Caco-2 (cell line): Measurements from ENCODE around the gene ATP2B3. TPM values are rescaled to one million over a fixed set of nuclear protein-coding genes. Genes with fewer than 3 reads are reported as not detected.

Experiments used
- BruUV-seq: library from RNA; stranded (reverse); fragments of 400-500 nt; replicated peaks from 2 replicates; lab custom pipeline; 2021; lab: Mats Ljungman, UMichigan
- CTCF ChIA-PET: fragments of 300-600 bp; sonication (Branson Sonifier 250); formaldehyde crosslinking; loops from one replicate; lab custom pipeline; 2022; ENCODE audit warnings: antibody characterized with exemption; lab: Charles Lee
- POLR2A ChIA-PET: fragments of 300-600 bp; sonication (Branson Sonifier 250); formaldehyde crosslinking; loops from one replicate; lab custom pipeline; 2022; ENCODE audit warnings: antibody characterized with exemption; lab: Charles Lee
- DNase-seq, 2 experiments: peaks; one replicate each; pipeline versions ENCODE4 v3.0.0 to v3.0.0-alpha.2; 2020 to 2022
- H3K27me3 ChIP-seq: replicated peaks from 2 replicates; pipeline ENCODE4 v1.6.0; 2011; ENCODE audit warnings: low read length; ENCODE audit not compliant: control insufficient read depth, insufficient read depth
- H3K36me3 ChIP-seq: 2 replicates; pipeline ENCODE4 v1.5.1; 2011; ENCODE audit warnings: low read length; ENCODE audit not compliant: control insufficient read depth, insufficient read depth
- H3K4me1 ChIP-seq: fragments of 250-450 bp; sonication (Bioruptor Pico); 2 replicates; pipeline ENCODE4 v1.5.1; 2020; ENCODE audit warnings: mild to moderate bottlenecking
- H3K4me3 ChIP-seq: 2 replicates; pipeline ENCODE4 v1.5.1; 2011; ENCODE audit warnings: low read depth, mild to moderate bottlenecking, control low read depth, low read length
- H3K9me3 ChIP-seq: fragments of 250-450 bp; sonication (Bioruptor Pico); 2 replicates; pipeline ENCODE4 v1.5.1; 2020; ENCODE audit warnings: mild to moderate bottlenecking, moderate library complexity
- H3K27ac Mint-ChIP-seq: one replicate; pipeline ENCODE4 v1.8.0; 2022; ENCODE audit warnings: mixed read lengths; ENCODE audit not compliant: unreplicated experiment
- H3K27me3 Mint-ChIP-seq: one replicate; pipeline ENCODE4 v1.8.0; 2022; ENCODE audit warnings: mixed read lengths; ENCODE audit not compliant: insufficient read depth, unreplicated experiment
- H3K36me3 Mint-ChIP-seq: one replicate; pipeline ENCODE4 v1.8.0; 2022; ENCODE audit warnings: mild to moderate bottlenecking, mixed read lengths; ENCODE audit not compliant: insufficient read depth, unreplicated experiment
- H3K4me1 Mint-ChIP-seq: one replicate; pipeline ENCODE4 v1.8.0; 2022; ENCODE audit warnings: low read depth, mixed read lengths; ENCODE audit not compliant: unreplicated experiment
- H3K4me3 Mint-ChIP-seq: one replicate; pipeline ENCODE4 v1.8.0; 2022; ENCODE audit warnings: mild to moderate bottlenecking, moderate library complexity, mixed read lengths; ENCODE audit not compliant: unreplicated experiment
- H3K9me3 Mint-ChIP-seq: one replicate; pipeline ENCODE4 v1.8.0; 2022; ENCODE audit warnings: mixed read lengths; ENCODE audit not compliant: unreplicated experiment
- intact Hi-C: fragments of 100-400 bp; cut with micrococcal nuclease; formaldehyde crosslinking; loops from one replicate; pipeline ENCODE4 v1.10.0; 2022; ENCODE audit not compliant: unreplicated experiment
- total RNA-seq: library from RNA; stranded (reverse); gene quantifications from 2 replicates; pipeline ENCODE4 v1.2.3, GENCODE V29; 2022
- TF ChIP-seq, protein P1 (sequence below), 2 experiments: fragments of 200-600 bp in 1 of 2; IDR thresholded peaks; 1 replicate in 1 of 2; 2 replicates in 1 of 2; pipeline versions ENCODE4 v1.5.1 to v1.8.0; 2011 to 2022; ENCODE audit warnings: antibody characterized with exemption in 1 of 2, control low read depth in 1 of 2, inconsistent platforms in 1 of 2, low read depth in 1 of 2, low read length in 1 of 2, mild to moderate bottlenecking in 1 of 2, moderate library complexity in 1 of 2; ENCODE audit not compliant: insufficient read depth in 1 of 2, severe bottlenecking in 1 of 2, unreplicated experiment in 1 of 2

ATP2B3 gene
- total RNA-seq, 1 experiment from 2014 or later, result not detected

DNA sequence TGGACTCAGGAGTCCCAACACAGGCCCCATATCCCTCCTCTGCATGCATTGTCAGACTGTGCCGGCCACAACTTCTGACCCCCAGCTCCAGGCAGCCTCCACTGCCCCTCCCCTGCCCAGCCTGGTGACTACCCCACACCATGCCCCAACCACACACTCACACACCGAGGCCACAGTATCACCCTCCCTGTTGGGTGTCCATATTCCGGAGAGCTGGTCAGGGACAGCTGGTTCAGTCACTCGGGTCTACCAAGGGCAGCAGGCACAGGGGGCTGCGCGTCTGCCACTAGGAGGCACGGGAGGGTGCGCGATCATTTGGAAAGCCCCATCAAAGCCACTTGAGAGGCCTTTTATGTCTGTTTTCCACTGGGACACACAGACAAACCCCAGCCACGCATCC, 55.2 kb downstream of the ATP2B3 start:
- DNase-seq, result no peak
- Histone ChIP-seq H3K9me3 (no peaks in the 10 kb centered on the region), H3K4me1 (no peaks in the 10 kb centered on the region), H3K27me3 (no peaks in the 10 kb centered on the region), H3K36me3 (no peaks in the 10 kb centered on the region), H3K4me3 (no peak overlapping the region)
- H3K27ac Mint-ChIP-seq, result no peak overlapping the region
- intact Hi-C loops, result no loop called here
- no peaks in the 10 kb centered on the region for H3K27me3 Mint-ChIP-seq
- no TSS peak for BruUV-seq
- no peaks in the 10 kb centered on the region for H3K4me1 Mint-ChIP-seq
- H3K4me3 Mint-ChIP-seq, result no peak overlapping the region
- no peaks in the 10 kb centered on the region for H3K9me3 Mint-ChIP-seq
- ChIA-PET POLR2A (no interaction called here), CTCF (no interaction called here)
- TF ChIP-seq, protein P1, sequence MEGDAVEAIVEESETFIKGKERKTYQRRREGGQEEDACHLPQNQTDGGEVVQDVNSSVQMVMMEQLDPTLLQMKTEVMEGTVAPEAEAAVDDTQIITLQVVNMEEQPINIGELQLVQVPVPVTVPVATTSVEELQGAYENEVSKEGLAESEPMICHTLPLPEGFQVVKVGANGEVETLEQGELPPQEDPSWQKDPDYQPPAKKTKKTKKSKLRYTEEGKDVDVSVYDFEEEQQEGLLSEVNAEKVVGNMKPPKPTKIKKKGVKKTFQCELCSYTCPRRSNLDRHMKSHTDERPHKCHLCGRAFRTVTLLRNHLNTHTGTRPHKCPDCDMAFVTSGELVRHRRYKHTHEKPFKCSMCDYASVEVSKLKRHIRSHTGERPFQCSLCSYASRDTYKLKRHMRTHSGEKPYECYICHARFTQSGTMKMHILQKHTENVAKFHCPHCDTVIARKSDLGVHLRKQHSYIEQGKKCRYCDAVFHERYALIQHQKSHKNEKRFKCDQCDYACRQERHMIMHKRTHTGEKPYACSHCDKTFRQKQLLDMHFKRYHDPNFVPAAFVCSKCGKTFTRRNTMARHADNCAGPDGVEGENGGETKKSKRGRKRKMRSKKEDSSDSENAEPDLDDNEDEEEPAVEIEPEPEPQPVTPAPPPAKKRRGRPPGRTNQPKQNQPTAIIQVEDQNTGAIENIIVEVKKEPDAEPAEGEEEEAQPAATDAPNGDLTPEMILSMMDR (IDR thresholded peaks at IDR 0.05; ENCODE audit: insufficient read depth in 1 of 2, low read depth in 1 of 2, low read length in 1 of 2, severe bottlenecking in 1 of 2, unreplicated experiment in 1 of 2), result no peak
- H3K36me3 Mint-ChIP-seq, result no peaks in the 10 kb centered on the region

DNA sequence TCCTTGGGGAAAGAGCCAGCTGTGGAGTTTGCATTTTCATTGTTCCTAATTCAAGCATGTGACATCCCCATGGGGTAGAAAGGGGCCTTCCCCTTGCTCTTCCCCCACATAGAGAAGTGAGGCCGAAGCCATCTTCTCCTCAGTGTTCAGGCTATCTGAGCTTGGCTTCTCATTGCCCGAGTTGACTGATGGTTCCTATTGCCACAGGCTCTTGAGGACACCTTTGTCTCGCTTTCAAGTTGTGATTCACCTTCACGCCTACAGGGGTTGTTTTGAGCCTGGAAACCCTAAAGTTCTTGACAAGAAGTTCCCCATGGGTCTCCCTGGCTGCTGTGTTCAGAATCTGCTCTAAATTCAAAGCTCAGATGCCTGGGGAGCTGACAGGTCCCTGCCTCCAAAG, 56.5 kb downstream of the ATP2B3 start:
- H3K27ac Mint-ChIP-seq, result no peak overlapping the region
- CTCF ChIA-PET, result no interaction called here
- Histone ChIP-seq H3K4me1 (no peaks in the 10 kb centered on the region), H3K36me3 (no peaks in the 10 kb centered on the region), H3K9me3 (no peaks in the 10 kb centered on the region), H3K4me3 (no peak overlapping the region), H3K27me3 (no peaks in the 10 kb centered on the region)
- no TSS peak for BruUV-seq
- DNase-seq, result no peak
- POLR2A ChIA-PET, result interaction anchor here (0.6 kb wide), 1 partner anchor 11 kb away, joined by 3 read pairs; no protein-coding TSS in a partner anchor
- H3K36me3 Mint-ChIP-seq, result peaks cover 5% of the 10 kb centered on the region
- no peak overlapping the region for H3K4me3 Mint-ChIP-seq
- TF ChIP-seq, protein P1 (IDR thresholded peaks at IDR 0.05; ENCODE audit: insufficient read depth in 1 of 2, low read depth in 1 of 2, low read length in 1 of 2, severe bottlenecking in 1 of 2, unreplicated experiment in 1 of 2), result no peak
- intact Hi-C loops, result no loop called here
- H3K9me3 Mint-ChIP-seq, result no peaks in the 10 kb centered on the region
- no peaks in the 10 kb centered on the region for H3K4me1 Mint-ChIP-seq
- H3K27me3 Mint-ChIP-seq, result no peaks in the 10 kb centered on the region

DNA sequence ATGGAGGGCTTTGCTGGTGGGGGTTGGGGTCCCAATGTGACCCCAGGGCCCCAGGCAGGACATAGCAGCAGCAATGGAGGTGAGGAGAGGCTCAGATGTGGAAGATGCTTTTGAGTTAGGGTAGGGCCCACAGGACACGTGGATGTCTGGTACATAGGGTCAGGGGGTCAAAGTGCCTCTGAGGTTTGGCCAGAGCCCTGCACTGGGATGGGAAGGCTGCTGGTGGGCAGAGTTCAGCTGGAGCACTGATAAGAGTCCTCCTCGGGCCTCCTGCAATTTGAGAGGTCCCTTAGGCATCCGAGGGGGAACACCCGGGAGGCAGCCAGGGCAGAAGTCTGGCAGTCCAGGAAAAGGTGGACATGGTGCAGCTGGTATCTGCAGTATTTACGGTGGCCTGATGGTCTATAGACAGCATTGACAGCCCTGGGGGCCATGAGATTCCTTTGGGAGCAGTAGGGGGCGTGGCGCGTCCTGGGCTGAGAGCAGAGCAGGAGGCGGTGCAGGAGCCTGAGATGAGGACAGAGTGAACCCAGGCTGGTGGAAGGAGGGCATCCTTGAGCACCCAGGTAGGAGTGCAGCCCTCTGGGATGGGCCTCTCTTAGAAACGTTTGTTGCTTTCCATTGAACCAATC, 58.9 kb downstream of the ATP2B3 start:
- Histone ChIP-seq H3K4me3 (no peak overlapping the region), H3K9me3 (no peaks in the 10 kb centered on the region), H3K36me3 (no peaks in the 10 kb centered on the region), H3K4me1 (no peaks in the 10 kb centered on the region), H3K27me3 (no peaks in the 10 kb centered on the region)
- no TSS peak for BruUV-seq
- H3K36me3 Mint-ChIP-seq, result peaks cover 5% of the 10 kb centered on the region
- no peak for DNase-seq
- H3K27ac Mint-ChIP-seq, result no peak overlapping the region
- no peaks in the 10 kb centered on the region for H3K27me3 Mint-ChIP-seq
- ChIA-PET POLR2A (no interaction called here), CTCF (no interaction called here)
- H3K9me3 Mint-ChIP-seq, result no peaks in the 10 kb centered on the region
- H3K4me1 Mint-ChIP-seq, result no peaks in the 10 kb centered on the region
- intact Hi-C loops, result no loop called here
- TF ChIP-seq, protein P1 (IDR thresholded peaks at IDR 0.05; ENCODE audit: insufficient read depth in 1 of 2, low read depth in 1 of 2, low read length in 1 of 2, severe bottlenecking in 1 of 2, unreplicated experiment in 1 of 2), result no peak
- no peak overlapping the region for H3K4me3 Mint-ChIP-seq
